ENCODE measurements around the gene TMEM167B. TPM values are rescaled to one million over a fixed set of nuclear protein-coding genes. Genes with fewer than 3 reads are reported as not detected.

TMEM167B gene
- total RNA-seq, 2 donors from 2014 or later: 14.6 to 23.0 TPM

GRCh38 chr1:109094871-109095270 is 4.3 kb downstream of the TMEM167B start:
- Mint-ChIP-seq H3K9me3 (peaks cover 6% of the 10 kb centered on the region), H3K4me1 (peaks cover 9% of the 10 kb centered on the region), H3K27ac (no peak overlapping the region), H3K4me3 (no peak overlapping the region), H3K27me3 (ENCODE audit: insufficient read depth) (no peaks in the 10 kb centered on the region), H3K36me3 (ENCODE audit: low read depth) (peaks cover 20% of the 10 kb centered on the region)
- H3K4me1 ChIP-seq (ENCODE audit: control insufficient read depth, insufficient read depth, low read length): no peaks in the 10 kb centered on the region
- peaks cover 23% of the 10 kb centered on the region for H3K36me3 ChIP-seq (ENCODE audit: control insufficient read depth, insufficient read depth, low read length)
- no peak overlapping the region for H3K27ac ChIP-seq (ENCODE audit: low read depth, low read length)
- TF ChIP-seq CTCF (conservative IDR thresholded peaks at IDR 0.05): no peak
- H3K9ac ChIP-seq (ENCODE audit: extremely low read depth, low read length, poor library complexity, severe bottlenecking): no peak overlapping the region
- H3K4me3 ChIP-seq (ENCODE audit: low read length): no peak overlapping the region
- H3K27me3 ChIP-seq (ENCODE audit: control insufficient read depth, insufficient read depth, low read length, poor library complexity, severe bottlenecking): no peaks in the 10 kb centered on the region
- 98 to 100% methylated on average over 1 of the region's 1 CpG for WGBS, 2 experiments (ENCODE audit: insufficient coverage in 1 of 2, insufficient read length in 1 of 2)
- no peak for DNase-seq
- H3K9me3 ChIP-seq (ENCODE audit: control insufficient read depth, low read length): no peaks in the 10 kb centered on the region

- Histone ChIP-seq H3K36me3 (ENCODE audit: control insufficient read depth, insufficient read depth, low read length) (peaks cover 23% of the 10 kb centered on the region), H3K9me3 (ENCODE audit: control insufficient read depth, low read length) (no peaks in the 10 kb centered on the region), H3K27me3 (ENCODE audit: control insufficient read depth, insufficient read depth, low read length, poor library complexity, severe bottlenecking) (no peaks in the 10 kb centered on the region), H3K4me1 (ENCODE audit: control insufficient read depth, insufficient read depth, low read length) (no peaks in the 10 kb centered on the region), H3K9ac (ENCODE audit: extremely low read depth, low read length, poor library complexity, severe bottlenecking) (no peak overlapping the region), H3K4me3 (ENCODE audit: low read length) (no peak overlapping the region), H3K27ac (ENCODE audit: low read depth, low read length) (no peak overlapping the region)
- 89% methylated on average over 1 of the region's 1 CpG; no CpG with 5 or more reads in 1 of the 2 experiments for WGBS, 2 experiments (ENCODE audit: insufficient coverage in 1 of 2, insufficient read length in 1 of 2)
- no peak for DNase-seq
- H3K27ac Mint-ChIP-seq: no peak overlapping the region
- no peaks in the 10 kb centered on the region for H3K27me3 Mint-ChIP-seq (ENCODE audit: insufficient read depth)
- H3K9me3 Mint-ChIP-seq: no peaks in the 10 kb centered on the region
- H3K4me3 Mint-ChIP-seq: no peak overlapping the region
- peaks cover 20% of the 10 kb centered on the region for H3K36me3 Mint-ChIP-seq (ENCODE audit: low read depth)
- TF ChIP-seq CTCF (conservative IDR thresholded peaks at IDR 0.05): no peak
- H3K4me1 Mint-ChIP-seq: peaks cover 9% of the 10 kb centered on the region
Measured at GRCh38 chr1:109095631-109096030, 5.1 kb downstream of the TMEM167B start.

- Mint-ChIP-seq H3K4me3 (no peak overlapping the region), H3K27me3 (ENCODE audit: insufficient read depth) (no peaks in the 10 kb centered on the region), H3K9me3 (no peaks in the 10 kb centered on the region), H3K36me3 (ENCODE audit: low read depth) (peaks cover 20% of the 10 kb centered on the region), H3K27ac (no peak overlapping the region), H3K4me1 (peaks cover 8% of the 10 kb centered on the region)
- WGBS, 2 experiments (ENCODE audit: insufficient coverage in 1 of 2, insufficient read length in 1 of 2): 83 to 88% methylated on average over 1 of the region's 1 CpG
- no peaks in the 10 kb centered on the region for H3K9me3 ChIP-seq (ENCODE audit: control insufficient read depth, low read length)
- H3K4me1 ChIP-seq (ENCODE audit: control insufficient read depth, insufficient read depth, low read length): no peaks in the 10 kb centered on the region
- H3K36me3 ChIP-seq (ENCODE audit: control insufficient read depth, insufficient read depth, low read length): peaks cover 23% of the 10 kb centered on the region
- no peak overlapping the region for H3K9ac ChIP-seq (ENCODE audit: extremely low read depth, low read length, poor library complexity, severe bottlenecking)
- no peak for DNase-seq
- no peak overlapping the region for H3K27ac ChIP-seq (ENCODE audit: low read depth, low read length)
- no peak overlapping the region for H3K4me3 ChIP-seq (ENCODE audit: low read length)
- no peak for TF ChIP-seq CTCF (conservative IDR thresholded peaks at IDR 0.05)
- no peaks in the 10 kb centered on the region for H3K27me3 ChIP-seq (ENCODE audit: control insufficient read depth, insufficient read depth, low read length, poor library complexity, severe bottlenecking)
Measured at GRCh38 chr1:109096120-109096519, 5.6 kb downstream of the TMEM167B start.

All from endodermal cell (in vitro differentiated cells).